OCI-LY1 (cell line): ENCODE measurements around the gene FRRS1.
A peak's percentile ranks its signal among the peaks of the same experiment; 100 is the strongest.

ENCODE experiments used
- H2AFZ ChIP-seq: fragments of 200-600 bp; sonication (generic), shearing (Covaris generic); 2 replicates; pipeline ENCODE4 v1.6.0; 2014; ENCODE audit warnings: antibody characterized with exemption, mild to moderate bottlenecking, low read length
- H3F3A ChIP-seq: fragments of 200-600 bp; sonication (generic), shearing (Covaris generic); 2 replicates; pipeline ENCODE4 v1.6.0; 2014; ENCODE audit warnings: mild to moderate bottlenecking, antibody characterized with exemption, low read length, moderate library complexity; ENCODE audit not compliant: insufficient read depth
- H3K27ac ChIP-seq: fragments of 200-600 bp; sonication (generic); 2 replicates; pipeline ENCODE4 v1.5.1; 2014; ENCODE audit warnings: low read length, mixed run types, mild to moderate bottlenecking, low read depth; ENCODE audit not compliant: poor library complexity, severe bottlenecking
- H3K27me3 ChIP-seq: fragments of 200-600 bp; sonication (generic); 2 replicates; pipeline ENCODE4 v1.6.0; 2014; ENCODE audit warnings: antibody characterized with exemption, mild to moderate bottlenecking, low read length, moderate library complexity; ENCODE audit not compliant: insufficient read depth
- H3K36me3 ChIP-seq: fragments of 200-600 bp; sonication (generic); 2 replicates; pipeline ENCODE4 v1.6.1; 2014; ENCODE audit warnings: mild to moderate bottlenecking, antibody characterized with exemption, low read length, moderate library complexity, mixed read lengths; ENCODE audit not compliant: insufficient read depth
- H3K4me1 ChIP-seq: fragments of 200-600 bp; sonication (generic); 2 replicates; pipeline ENCODE4 v1.5.1; 2014; ENCODE audit warnings: mild to moderate bottlenecking, low read length, moderate library complexity; ENCODE audit not compliant: insufficient read depth, severe bottlenecking
- H3K4me2 ChIP-seq: fragments of 200-600 bp; sonication (generic), shearing (Covaris generic); 2 replicates; pipeline ENCODE4 v1.6.1; 2014; ENCODE audit warnings: low read length
- H3K4me3 ChIP-seq: fragments of 200-600 bp; sonication (generic); 2 replicates; pipeline ENCODE4 v1.5.1; 2014; ENCODE audit warnings: low read length, low read depth, mild to moderate bottlenecking, mixed read lengths; ENCODE audit not compliant: poor library complexity, severe bottlenecking
- H3K79me2 ChIP-seq: fragments of 200-600 bp; shearing (Covaris generic); 2 replicates; pipeline ENCODE4 v1.6.1; 2016; ENCODE audit warnings: mixed run types, low read length, mixed read lengths; ENCODE audit not compliant: insufficient read depth
- H3K9ac ChIP-seq: fragments of 200-600 bp; sonication (generic), shearing (Covaris generic); 2 replicates; pipeline ENCODE4 v1.6.1; 2014; ENCODE audit warnings: mild to moderate bottlenecking, low read length, mixed read lengths
- H3K9me2 ChIP-seq: fragments of 200-600 bp; sonication (generic), shearing (Covaris generic); 2 replicates; pipeline ENCODE4 v1.6.1; 2014; ENCODE audit warnings: low read depth, mild to moderate bottlenecking, low read length, mixed read lengths
- H3K9me3 ChIP-seq: fragments of 200-600 bp; shearing (Covaris generic); 2 replicates; pipeline ENCODE4 v1.6.1; 2014; ENCODE audit warnings: low read length, mixed read lengths
- H4K20me1 ChIP-seq: fragments of 200-600 bp; sonication (generic), shearing (Covaris generic); 2 replicates; pipeline ENCODE4 v1.6.0; 2016; ENCODE audit warnings: mild to moderate bottlenecking, low read length; ENCODE audit not compliant: insufficient read depth
- CTCF ChIP-seq: fragments of 200-600 bp; sonication (generic), shearing (Covaris generic); IDR thresholded peaks from 2 replicates; pipeline ENCODE4 v1.5.1; 2017; ENCODE audit warnings: mild to moderate bottlenecking, antibody characterized with exemption, low read length, moderate library complexity, mixed read lengths
- EZH2 ChIP-seq: fragments of 200-600 bp; sonication (generic), shearing (Covaris generic); IDR thresholded peaks from 2 replicates; pipeline ENCODE4 v1.8.0; 2017; ENCODE audit warnings: borderline replicate concordance, mixed run types, mild to moderate bottlenecking, antibody characterized with exemption, low read length, moderate library complexity, mixed read lengths

Gene FRRS1

GRCh38 chr1:99685516-99686180 is 80.8 kb downstream of the FRRS1 start:
- Histone ChIP-seq H3K36me3 (no peaks in the 10 kb centered on the region), H3K9me2 (no peaks in the 10 kb centered on the region), H3K79me2 (no peaks in the 10 kb centered on the region), H3F3A (no peaks in the 10 kb centered on the region), H3K4me3 (no peak overlapping the region), H3K9me3 (no peaks in the 10 kb centered on the region), H2AFZ (no peak overlapping the region), H3K9ac (no peak overlapping the region), H3K4me2 (no peak overlapping the region), H3K27ac (no peak overlapping the region), H3K27me3 (no peaks in the 10 kb centered on the region), H3K4me1 (no peaks in the 10 kb centered on the region), H4K20me1 (no peaks in the 10 kb centered on the region)
- peak; percentile 79 for TF ChIP-seq CTCF
- no peak for TF ChIP-seq EZH2

GRCh38 chr1:99682291-99682751 is 84.1 kb downstream of the FRRS1 start:
- Histone ChIP-seq H3K4me2 (no peak overlapping the region), H3K9me3 (no peaks in the 10 kb centered on the region), H3K9me2 (no peaks in the 10 kb centered on the region), H3K36me3 (no peaks in the 10 kb centered on the region), H3K9ac (no peak overlapping the region), H3K4me3 (no peak overlapping the region), H3K27me3 (peaks cover 2% of the 10 kb centered on the region; the same call in 1 of the 2 replicates), H4K20me1 (no peaks in the 10 kb centered on the region), H2AFZ (no peak overlapping the region), H3K4me1 (no peaks in the 10 kb centered on the region), H3F3A (no peaks in the 10 kb centered on the region), H3K27ac (no peak overlapping the region), H3K79me2 (no peaks in the 10 kb centered on the region)
- TF ChIP-seq CTCF (no peak), EZH2 (no peak)

- Histone ChIP-seq H3K9me2 (no peaks in the 10 kb centered on the region), H3K4me3 (no peak overlapping the region), H3K27me3 (peaks cover 4% of the 10 kb centered on the region; the same call in 1 of the 2 replicates), H3K36me3 (no peaks in the 10 kb centered on the region), H3K4me2 (no peak overlapping the region), H2AFZ (no peak overlapping the region), H3K9ac (no peak overlapping the region), H3K9me3 (no peaks in the 10 kb centered on the region), H3F3A (no peaks in the 10 kb centered on the region), H3K79me2 (no peaks in the 10 kb centered on the region), H4K20me1 (no peaks in the 10 kb centered on the region), H3K4me1 (no peaks in the 10 kb centered on the region), H3K27ac (no peak overlapping the region)
- TF ChIP-seq EZH2 (no peak), CTCF (peak; percentile 13; the same call in 1 of the 2 replicates)
These were observed 84.9 kb downstream of the FRRS1 start for GRCh38 chr1:99681583-99681982.
